GM12801 (cell line): ENCODE results near the gene DUS3L.

ENCODE experiments used
- CTCF ChIP-seq: IDR thresholded peaks from one replicate; pipeline ENCODE4 v1.5.1; 2011; ENCODE audit warnings: control low read depth; ENCODE audit not compliant: insufficient read length; ENCODE audit errors: extremely low read depth

DUS3L gene

GRCh38 chr19:5832061-5832460, 41.1 kb upstream of the DUS3L start:
- TF ChIP-seq CTCF, result no peak

GRCh38 chr19:5831159-5831558, 40.2 kb upstream of the DUS3L start:
- no peak for TF ChIP-seq CTCF

- TF ChIP-seq CTCF, result no peak
Observed at GRCh38 chr19:5829567-5830310, 38.8 kb upstream of the DUS3L start.

- no peak for TF ChIP-seq CTCF
Observed at GRCh38 chr19:5828661-5829566, 38.0 kb upstream of the DUS3L start.

GRCh38 chr19:5827891-5828660, 37.1 kb upstream of the DUS3L start:
- TF ChIP-seq CTCF, result no peak

GRCh38 chr19:5827342-5827890, 36.5 kb upstream of the DUS3L start:
- TF ChIP-seq CTCF, result no peak
